ENCODE data around the gene GINS1. TPM values are rescaled to one million over a fixed set of nuclear protein-coding genes. Genes with fewer than 3 reads are reported as not detected.
"Not testable (repeated sequence)": the region's sequence is repeated elsewhere in the genome, so short reads cannot be mapped to it uniquely, and the experiment has no call there.

GINS1 gene
- total RNA-seq, 1 donor from 2014 or later, result 8.6 TPM

- no peak for ATAC-seq
These were observed 46.9 kb downstream of the GINS1 start for GRCh38 chr20:25454153-25454900.

DNA sequence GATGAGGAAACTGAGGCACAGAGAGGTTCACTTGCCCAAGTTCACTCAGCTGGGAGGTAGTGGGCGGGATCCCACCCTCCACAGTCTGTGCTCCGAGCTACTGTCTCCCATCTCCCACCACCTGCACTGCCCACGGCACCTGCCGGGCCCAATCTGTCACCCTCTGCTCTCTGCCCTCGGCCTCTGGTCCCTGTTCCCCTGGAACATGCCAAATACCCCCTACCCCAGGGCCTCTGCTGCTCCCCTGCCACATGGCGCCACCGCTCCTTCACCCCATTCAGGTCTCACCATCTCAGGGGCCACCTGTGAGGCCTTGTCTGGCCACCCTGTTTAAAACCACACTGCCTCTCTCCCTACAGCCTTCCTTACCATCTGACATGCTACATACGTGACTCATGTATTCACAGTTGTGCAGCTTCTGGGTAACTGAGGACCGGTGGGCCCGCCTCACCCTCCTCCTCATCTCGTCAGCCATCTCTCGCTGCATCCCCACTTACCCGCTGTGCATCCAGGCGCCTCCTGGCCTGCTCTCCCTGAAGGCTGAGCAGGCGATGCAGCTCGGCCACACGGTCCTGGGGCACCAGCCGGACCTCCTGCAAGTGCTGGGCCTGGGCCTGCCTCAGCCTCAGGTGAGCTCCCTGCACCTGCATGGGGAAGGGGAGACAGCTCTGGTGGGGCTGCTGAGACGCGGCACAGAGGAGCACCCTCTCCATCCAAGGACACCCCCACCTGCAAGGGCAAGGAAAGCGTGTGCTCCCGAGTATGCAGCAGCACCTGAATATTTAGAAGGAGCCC, 50.6 kb downstream of the GINS1 start:
- no peak for ATAC-seq

GRCh38 chr20:25459111-25459830, 51.8 kb downstream of the GINS1 start:
- no peak for ATAC-seq

DNA sequence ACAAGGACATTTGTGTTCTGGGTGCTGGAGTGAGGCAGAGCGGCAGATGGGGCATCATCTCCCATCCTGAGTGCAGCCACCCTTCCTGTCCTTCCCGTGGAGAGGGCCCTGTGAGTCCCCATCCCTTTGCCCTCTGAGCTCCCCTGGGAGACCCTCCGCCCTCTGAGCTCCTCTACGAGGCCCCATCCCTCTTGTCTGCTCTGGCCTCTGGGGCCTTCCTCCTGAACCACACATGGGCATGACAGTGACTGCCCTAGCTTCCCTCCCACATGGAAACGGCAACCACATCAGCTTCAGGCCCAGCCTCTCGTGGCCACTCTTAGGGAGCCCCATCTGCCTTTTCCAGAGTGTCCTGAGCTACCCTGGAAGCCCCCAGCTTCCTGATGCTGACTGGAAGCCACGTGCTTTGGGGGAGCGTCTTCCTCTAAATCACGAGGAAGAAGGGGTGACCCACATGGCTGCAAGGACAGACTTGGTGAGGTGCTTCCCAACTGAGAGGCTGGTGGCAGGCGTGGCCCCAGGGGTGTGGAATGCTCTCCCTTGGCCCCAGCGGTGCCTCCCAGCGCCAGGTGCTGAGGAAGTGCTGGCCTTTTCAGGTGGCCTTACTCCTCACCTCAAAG, 52.6 kb downstream of the GINS1 start:
- ATAC-seq, result no peak

- no peak for ATAC-seq
These were observed 53.2 kb downstream of the GINS1 start for GRCh38 chr20:25460566-25461280.

DNA sequence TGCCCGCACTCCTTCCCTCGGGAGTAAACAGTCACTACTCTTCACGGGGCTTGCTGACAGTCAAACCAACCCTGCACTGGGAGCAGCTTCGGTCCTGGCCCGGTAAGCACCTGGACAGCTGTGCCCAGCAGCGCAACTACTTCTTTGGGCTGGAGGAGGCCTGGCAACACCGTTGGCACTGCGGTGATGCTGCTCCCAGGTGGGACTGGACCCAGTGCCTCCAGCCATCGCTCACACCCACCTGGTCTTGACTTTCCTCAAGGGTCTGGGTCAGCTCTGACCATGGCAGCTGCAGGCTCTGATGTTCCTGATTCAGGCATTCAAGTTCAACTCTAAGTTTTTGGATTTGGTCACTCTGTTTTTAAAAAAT, 53.8 kb downstream of the GINS1 start:
- no peak for ATAC-seq

- no peak for ATAC-seq
These were observed 54.5 kb downstream of the GINS1 start for GRCh38 chr20:25461786-25462545.

DNA sequence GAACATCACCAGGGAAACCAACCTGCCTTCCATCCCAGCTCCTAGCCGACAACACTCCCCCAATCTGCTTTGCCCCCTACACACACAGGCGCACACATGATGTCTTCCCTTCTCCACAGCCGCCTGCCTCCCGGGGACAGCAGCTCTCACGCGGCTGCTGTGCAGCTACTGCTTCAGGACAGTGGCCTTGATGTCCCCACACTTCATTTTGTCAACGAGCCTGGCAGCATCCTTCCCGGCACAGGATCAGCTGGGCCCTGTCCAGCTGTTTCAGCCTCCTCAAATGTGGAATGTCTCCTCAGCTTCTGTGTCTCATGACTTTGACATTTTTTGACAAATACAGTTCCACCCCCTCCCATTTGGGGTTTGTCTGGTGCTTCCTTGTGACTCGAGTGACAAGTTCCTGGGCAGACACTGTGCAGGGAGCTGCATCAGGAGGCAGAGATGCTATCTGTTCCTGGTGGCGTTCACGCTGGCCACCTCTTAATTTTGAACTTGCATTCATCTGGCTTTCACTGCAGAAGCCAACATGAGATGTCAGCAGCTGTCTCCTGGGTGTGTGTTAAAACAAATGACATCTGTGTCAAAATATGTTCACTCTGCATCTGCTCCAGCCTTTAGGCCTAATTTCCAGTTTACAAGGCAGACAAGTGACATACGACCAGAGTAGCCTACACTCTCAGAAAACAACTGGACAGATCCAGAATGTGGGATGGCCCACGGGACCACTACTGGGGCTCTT, 57.2 kb downstream of the GINS1 start:
- no peak for ATAC-seq

- ATAC-seq, result no peak
These were observed 58.0 kb downstream of the GINS1 start for GRCh38 chr20:25465243-25466135.

GRCh38 chr20:25466846-25467245, 59.4 kb downstream of the GINS1 start:
- no peak for ATAC-seq

GRCh38 chr20:25467441-25467840, 60.0 kb downstream of the GINS1 start:
- ATAC-seq, result no peak

- no peak for ATAC-seq
These were observed 60.9 kb downstream of the GINS1 start for GRCh38 chr20:25468126-25469075.

- no peak for ATAC-seq
These were observed 62.1 kb downstream of the GINS1 start for GRCh38 chr20:25469558-25469957.

DNA sequence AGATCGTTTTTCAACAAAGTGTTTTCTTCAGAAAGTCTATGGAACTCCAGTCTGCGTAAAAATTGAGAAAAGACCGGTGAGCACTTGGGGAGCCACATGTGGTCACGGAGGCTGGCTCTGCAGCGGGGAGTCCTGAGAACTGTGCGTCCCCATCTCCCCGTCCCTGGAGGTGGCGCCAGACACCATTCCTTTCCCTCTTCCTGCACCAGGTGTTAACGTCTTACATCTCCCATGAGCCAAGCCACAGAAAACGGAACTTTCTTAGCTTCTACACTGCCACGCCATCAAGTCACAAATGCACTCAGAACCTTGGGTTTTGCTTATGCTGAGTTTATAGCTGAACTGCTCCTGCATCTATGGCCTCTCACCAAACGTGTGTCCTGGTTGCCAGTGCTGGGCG, 62.6 kb downstream of the GINS1 start:
- ATAC-seq, result peak; percentile 72

DNA sequence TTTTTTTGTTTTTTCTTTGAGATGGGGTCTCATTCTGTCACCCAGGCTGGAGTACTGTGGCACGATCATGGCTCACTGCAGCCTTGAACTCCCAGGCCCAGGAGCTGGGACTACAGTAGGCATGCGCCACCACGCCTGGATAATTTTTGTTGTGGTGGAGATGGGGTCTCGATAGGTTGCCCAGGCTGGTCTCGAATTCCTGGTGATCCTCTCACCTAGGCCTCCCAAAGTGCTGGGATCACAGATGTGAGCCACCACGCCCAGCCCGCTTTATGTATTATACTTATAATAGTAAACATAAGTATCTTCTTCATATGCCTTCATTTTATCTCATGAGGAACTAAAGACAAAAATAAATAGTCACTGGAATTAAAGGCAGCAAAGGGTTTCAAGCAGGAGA, 63.5 kb downstream of the GINS1 start:
- ATAC-seq, result no peak

DNA sequence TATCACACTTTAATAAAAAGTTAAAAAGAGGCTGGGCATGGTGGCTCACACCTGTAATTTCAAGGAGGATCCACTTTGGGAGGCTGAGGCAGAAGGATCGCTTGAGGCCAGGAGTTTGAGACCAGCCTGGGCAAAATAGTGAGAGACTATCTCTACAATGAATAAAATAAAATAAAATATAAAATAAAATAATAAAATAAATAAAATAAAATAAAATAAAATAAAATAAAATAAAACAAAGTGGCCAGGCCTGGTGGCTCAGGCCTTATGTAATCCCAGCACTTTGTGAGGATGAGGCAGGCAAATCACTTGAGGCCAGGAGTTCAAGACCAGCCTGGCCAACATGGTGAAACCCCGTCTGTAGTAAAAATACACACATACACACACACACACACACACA, 65.8 kb downstream of the GINS1 start:
- not testable (repeated sequence) for ATAC-seq

DNA sequence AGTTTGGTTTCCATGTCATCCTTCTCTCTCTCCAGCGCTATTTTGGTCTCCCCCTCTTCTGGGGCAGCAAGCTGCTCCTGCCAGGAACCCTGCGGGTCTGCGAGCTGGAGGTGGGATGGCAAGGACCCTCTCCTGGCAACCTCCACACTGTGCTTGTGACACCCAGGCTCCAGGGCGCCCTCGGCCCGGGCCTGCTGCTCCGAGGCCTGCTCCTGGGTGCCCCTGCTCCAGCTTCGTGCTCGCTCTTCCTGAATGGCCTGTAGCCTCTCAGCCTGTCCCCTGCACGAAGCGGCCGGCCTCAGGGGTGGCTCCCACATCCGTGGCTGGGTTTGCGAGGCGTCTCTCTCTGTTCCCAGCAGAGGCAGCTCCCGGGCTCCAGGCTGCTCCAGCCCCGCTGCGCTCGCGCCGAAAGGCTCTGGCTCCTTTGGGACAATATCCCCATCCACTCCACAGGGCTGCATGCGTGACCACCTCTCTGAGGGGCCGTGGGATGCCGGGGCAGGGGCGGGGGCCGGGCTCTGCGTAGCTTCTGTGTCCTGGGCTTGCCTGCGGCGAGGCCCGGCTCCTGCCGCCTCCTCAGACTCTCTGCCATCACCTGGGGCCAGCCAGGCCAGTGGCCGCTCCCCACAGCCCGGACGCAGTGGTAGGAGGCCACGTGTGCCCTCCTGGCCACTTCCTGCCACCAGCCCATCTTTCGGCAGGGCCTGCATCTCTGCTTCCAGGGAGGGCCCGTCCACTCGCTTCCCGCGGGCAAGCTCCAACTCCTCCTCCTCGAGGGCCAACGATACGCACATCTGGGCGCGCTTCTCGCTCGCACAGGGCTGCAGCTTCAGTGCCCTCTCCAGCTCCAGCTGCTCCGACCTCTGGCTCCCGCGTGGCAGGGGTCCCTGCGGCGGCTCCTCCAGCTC, 68.9 kb downstream of the GINS1 start:
- ATAC-seq, result no peak
